H1 (cell line): ENCODE data around the gene POLDIP2. TPM values are rescaled to one million over a fixed set of nuclear protein-coding genes. Genes with fewer than 3 reads are reported as not detected.

Experiments
- CHD2 ChIP-seq: IDR thresholded peaks from 2 replicates; pipeline ENCODE4 v1.6.1; 2012; ENCODE audit warnings: low read length, improper control_type of control experiment
- KDM1A ChIP-seq: fragments of 200-600, 300-600 bp; sonication (generic); IDR thresholded peaks from 2 replicates; pipeline ENCODE4 v1.7.1; 2016; ENCODE audit warnings: mild to moderate bottlenecking, low read length, borderline replicate concordance
- KDM4A ChIP-seq: IDR thresholded peaks from one replicate; pipeline ENCODE4 v1.7.1; 2012; ENCODE audit warnings: low read depth, mild to moderate bottlenecking, moderate library complexity, low read length, inconsistent platforms; ENCODE audit not compliant: severe bottlenecking
- SIN3A ChIP-seq, 2 experiments: IDR thresholded peaks in 1 of 2; conservative IDR thresholded peaks in 1 of 2; 2 replicates each; pipeline ENCODE4 v1.6.1; 2011 to 2012; ENCODE audit warnings: low read length in 2 of 2, improper control_type of control experiment in 1 of 2, low read depth in 1 of 2, mild to moderate bottlenecking in 1 of 2
- SP4 ChIP-seq: IDR thresholded peaks from 2 replicates; pipeline ENCODE4 v1.6.1; 2012; ENCODE audit warnings: low read length, inconsistent platforms
- YY1 ChIP-seq: IDR thresholded peaks from 2 replicates; pipeline ENCODE4 v1.6.1; 2011; ENCODE audit warnings: low read depth, mild to moderate bottlenecking, low read length
- polyA plus RNA-seq, 7 experiments: library from polyadenylated mRNA; depleted of rRNA in 3 of 7; stranded (reverse) in 5 of 7; unstranded in 2 of 7; fragments of >200 nt in 5 of 7; fragments of 200-250 nt in 2 of 7; gene quantifications; 1 replicate in 5 of 7; 2 replicates in 1 of 7; 4 replicates in 1 of 7; pipeline versions ENCODE4 v1.2.1 to v1.2.3, GENCODE V29; 2011 to 2013; ENCODE audit warnings: missing spikeins in 2 of 7, mixed read lengths in 2 of 7
- total RNA-seq: library from RNA; stranded (reverse); fragmentation: NEBNext Ultra II Directional; extraction: Animal tissue kit (Norgen Biotek cat#: 25700); gene quantifications from 2 replicates; pipeline ENCODE4 v1.2.1, GENCODE V29; 2021
- TF ChIP-seq, protein P1 (sequence below): fragments of 300-600 bp; sonication (generic); IDR thresholded peaks from 2 replicates; pipeline ENCODE4 v1.7.1; 2012; ENCODE audit warnings: low read length, moderate library complexity, mild to moderate bottlenecking, inconsistent platforms; ENCODE audit not compliant: insufficient replicate concordance
- TF ChIP-seq, protein P2 (sequence below), 3 experiments: IDR thresholded peaks; 1 replicate in 2 of 3; 2 replicates in 1 of 3; pipeline versions ENCODE4 v1.5.1 to v1.6.1; 2011; ENCODE audit warnings: low read length in 3 of 3, mild to moderate bottlenecking in 3 of 3, inconsistent platforms in 2 of 3, low read depth in 1 of 3, moderate library complexity in 1 of 3; ENCODE audit not compliant: insufficient read depth in 1 of 3; ENCODE audit errors: control extremely low read depth in 1 of 3

The POLDIP2 gene
- total and polyA plus RNA-seq, 2 of the 8 experiments (the other 6 are each of a cell fraction or from before 2014, with no cell fraction given), result 74.0 to 76.1 TPM

DNA sequence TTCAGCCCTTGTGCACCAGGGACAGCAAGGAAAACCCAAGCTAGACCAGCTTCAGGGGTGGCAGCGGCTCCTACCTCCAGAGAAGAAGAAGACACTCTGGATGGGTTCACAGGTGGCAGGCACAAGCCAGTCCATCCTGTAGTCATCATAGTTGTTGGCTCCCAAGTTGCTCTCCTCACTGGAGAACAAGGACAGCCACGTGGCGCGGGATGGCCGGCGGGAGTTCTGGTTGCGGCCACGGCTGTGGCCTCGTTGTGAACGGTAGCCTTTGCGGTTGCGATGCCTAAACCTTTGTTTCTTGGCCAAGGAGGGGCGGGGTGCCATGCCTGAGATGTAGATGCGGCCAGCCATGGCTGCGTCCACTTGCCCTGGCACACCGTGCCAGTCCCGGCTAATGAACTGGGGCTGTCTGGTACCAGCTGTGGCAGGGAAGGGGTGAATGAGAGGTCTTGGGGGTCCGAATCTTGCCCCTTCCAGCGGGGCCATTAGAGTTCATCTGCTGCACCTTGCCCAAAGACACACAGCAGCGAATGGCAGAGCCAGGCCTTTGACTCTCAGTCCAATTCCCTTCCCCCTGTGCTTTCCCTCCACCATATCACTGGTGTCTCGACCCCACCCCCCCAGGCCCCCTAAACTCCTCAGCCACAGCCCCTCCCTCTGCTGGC lies 10.4 kb upstream of the POLDIP2 start (continued):
- TF ChIP-seq, protein P1, sequence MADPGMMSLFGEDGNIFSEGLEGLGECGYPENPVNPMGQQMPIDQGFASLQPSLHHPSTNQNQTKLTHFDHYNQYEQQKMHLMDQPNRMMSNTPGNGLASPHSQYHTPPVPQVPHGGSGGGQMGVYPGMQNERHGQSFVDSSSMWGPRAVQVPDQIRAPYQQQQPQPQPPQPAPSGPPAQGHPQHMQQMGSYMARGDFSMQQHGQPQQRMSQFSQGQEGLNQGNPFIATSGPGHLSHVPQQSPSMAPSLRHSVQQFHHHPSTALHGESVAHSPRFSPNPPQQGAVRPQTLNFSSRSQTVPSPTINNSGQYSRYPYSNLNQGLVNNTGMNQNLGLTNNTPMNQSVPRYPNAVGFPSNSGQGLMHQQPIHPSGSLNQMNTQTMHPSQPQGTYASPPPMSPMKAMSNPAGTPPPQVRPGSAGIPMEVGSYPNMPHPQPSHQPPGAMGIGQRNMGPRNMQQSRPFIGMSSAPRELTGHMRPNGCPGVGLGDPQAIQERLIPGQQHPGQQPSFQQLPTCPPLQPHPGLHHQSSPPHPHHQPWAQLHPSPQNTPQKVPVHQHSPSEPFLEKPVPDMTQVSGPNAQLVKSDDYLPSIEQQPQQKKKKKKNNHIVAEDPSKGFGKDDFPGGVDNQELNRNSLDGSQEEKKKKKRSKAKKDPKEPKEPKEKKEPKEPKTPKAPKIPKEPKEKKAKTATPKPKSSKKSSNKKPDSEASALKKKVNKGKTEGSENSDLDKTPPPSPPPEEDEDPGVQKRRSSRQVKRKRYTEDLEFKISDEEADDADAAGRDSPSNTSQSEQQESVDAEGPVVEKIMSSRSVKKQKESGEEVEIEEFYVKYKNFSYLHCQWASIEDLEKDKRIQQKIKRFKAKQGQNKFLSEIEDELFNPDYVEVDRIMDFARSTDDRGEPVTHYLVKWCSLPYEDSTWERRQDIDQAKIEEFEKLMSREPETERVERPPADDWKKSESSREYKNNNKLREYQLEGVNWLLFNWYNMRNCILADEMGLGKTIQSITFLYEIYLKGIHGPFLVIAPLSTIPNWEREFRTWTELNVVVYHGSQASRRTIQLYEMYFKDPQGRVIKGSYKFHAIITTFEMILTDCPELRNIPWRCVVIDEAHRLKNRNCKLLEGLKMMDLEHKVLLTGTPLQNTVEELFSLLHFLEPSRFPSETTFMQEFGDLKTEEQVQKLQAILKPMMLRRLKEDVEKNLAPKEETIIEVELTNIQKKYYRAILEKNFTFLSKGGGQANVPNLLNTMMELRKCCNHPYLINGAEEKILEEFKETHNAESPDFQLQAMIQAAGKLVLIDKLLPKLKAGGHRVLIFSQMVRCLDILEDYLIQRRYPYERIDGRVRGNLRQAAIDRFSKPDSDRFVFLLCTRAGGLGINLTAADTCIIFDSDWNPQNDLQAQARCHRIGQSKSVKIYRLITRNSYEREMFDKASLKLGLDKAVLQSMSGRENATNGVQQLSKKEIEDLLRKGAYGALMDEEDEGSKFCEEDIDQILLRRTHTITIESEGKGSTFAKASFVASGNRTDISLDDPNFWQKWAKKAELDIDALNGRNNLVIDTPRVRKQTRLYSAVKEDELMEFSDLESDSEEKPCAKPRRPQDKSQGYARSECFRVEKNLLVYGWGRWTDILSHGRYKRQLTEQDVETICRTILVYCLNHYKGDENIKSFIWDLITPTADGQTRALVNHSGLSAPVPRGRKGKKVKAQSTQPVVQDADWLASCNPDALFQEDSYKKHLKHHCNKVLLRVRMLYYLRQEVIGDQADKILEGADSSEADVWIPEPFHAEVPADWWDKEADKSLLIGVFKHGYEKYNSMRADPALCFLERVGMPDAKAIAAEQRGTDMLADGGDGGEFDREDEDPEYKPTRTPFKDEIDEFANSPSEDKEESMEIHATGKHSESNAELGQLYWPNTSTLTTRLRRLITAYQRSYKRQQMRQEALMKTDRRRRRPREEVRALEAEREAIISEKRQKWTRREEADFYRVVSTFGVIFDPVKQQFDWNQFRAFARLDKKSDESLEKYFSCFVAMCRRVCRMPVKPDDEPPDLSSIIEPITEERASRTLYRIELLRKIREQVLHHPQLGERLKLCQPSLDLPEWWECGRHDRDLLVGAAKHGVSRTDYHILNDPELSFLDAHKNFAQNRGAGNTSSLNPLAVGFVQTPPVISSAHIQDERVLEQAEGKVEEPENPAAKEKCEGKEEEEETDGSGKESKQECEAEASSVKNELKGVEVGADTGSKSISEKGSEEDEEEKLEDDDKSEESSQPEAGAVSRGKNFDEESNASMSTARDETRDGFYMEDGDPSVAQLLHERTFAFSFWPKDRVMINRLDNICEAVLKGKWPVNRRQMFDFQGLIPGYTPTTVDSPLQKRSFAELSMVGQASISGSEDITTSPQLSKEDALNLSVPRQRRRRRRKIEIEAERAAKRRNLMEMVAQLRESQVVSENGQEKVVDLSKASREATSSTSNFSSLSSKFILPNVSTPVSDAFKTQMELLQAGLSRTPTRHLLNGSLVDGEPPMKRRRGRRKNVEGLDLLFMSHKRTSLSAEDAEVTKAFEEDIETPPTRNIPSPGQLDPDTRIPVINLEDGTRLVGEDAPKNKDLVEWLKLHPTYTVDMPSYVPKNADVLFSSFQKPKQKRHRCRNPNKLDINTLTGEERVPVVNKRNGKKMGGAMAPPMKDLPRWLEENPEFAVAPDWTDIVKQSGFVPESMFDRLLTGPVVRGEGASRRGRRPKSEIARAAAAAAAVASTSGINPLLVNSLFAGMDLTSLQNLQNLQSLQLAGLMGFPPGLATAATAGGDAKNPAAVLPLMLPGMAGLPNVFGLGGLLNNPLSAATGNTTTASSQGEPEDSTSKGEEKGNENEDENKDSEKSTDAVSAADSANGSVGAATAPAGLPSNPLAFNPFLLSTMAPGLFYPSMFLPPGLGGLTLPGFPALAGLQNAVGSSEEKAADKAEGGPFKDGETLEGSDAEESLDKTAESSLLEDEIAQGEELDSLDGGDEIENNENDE, result no peak
- TF ChIP-seq, protein P2, sequence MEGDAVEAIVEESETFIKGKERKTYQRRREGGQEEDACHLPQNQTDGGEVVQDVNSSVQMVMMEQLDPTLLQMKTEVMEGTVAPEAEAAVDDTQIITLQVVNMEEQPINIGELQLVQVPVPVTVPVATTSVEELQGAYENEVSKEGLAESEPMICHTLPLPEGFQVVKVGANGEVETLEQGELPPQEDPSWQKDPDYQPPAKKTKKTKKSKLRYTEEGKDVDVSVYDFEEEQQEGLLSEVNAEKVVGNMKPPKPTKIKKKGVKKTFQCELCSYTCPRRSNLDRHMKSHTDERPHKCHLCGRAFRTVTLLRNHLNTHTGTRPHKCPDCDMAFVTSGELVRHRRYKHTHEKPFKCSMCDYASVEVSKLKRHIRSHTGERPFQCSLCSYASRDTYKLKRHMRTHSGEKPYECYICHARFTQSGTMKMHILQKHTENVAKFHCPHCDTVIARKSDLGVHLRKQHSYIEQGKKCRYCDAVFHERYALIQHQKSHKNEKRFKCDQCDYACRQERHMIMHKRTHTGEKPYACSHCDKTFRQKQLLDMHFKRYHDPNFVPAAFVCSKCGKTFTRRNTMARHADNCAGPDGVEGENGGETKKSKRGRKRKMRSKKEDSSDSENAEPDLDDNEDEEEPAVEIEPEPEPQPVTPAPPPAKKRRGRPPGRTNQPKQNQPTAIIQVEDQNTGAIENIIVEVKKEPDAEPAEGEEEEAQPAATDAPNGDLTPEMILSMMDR (IDR thresholded peaks at IDR 0.05; ENCODE audit: control extremely low read depth in 1 of 3, insufficient read depth in 1 of 3, low read depth in 1 of 3, low read length in 3 of 3), result no peak
- TF ChIP-seq KDM1A, result no peak
- TF ChIP-seq CHD2, result no peak
- no peak for TF ChIP-seq YY1
- TF ChIP-seq SIN3A (conservative IDR thresholded peaks at IDR 0.05 in 1 of 2, IDR thresholded peaks at IDR 0.05 in 1 of 2; ENCODE audit: low read depth in 1 of 2, low read length in 2 of 2), result no peak
- no peak for TF ChIP-seq SP4
- no peak for TF ChIP-seq KDM4A
